GM18868 (cell line): ENCODE results near the gene RANBP3.
"Not testable (repeated sequence)": the region's sequence is repeated elsewhere in the genome, so short reads cannot be mapped to it uniquely, and the experiment has no call there.

Experiments used
- ATAC-seq: cut with Tn5 transposase; IDR thresholded peaks from one replicate; pipeline ENCODE4 v1.9.1; 2021; ENCODE audit warnings: mild to moderate bottlenecking, moderate library complexity; ENCODE audit not compliant: unreplicated experiment

RANBP3 gene

GRCh38 chr19:5891938-5892771, 85.8 kb downstream of the RANBP3 start:
- no peak for ATAC-seq

DNA sequence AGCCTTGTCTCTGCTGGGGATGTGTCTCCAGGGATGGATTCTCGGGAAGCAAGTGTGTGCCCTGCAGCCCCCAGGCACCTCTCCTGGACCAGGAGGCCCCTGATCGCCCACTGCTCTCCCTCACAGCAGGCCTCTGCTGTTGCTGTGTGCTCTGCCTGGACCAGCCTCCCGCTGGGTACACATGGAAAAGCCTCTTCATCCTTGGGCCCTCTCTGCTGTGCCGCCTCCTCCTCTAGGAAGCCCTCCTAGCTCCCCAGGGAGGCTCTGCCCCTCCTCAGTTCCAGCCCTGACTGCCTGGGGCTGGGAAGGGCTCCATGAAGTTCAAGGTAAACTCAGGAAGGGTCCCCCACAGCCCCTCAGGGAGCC, 86.4 kb downstream of the RANBP3 start:
- ATAC-seq, result no peak

DNA sequence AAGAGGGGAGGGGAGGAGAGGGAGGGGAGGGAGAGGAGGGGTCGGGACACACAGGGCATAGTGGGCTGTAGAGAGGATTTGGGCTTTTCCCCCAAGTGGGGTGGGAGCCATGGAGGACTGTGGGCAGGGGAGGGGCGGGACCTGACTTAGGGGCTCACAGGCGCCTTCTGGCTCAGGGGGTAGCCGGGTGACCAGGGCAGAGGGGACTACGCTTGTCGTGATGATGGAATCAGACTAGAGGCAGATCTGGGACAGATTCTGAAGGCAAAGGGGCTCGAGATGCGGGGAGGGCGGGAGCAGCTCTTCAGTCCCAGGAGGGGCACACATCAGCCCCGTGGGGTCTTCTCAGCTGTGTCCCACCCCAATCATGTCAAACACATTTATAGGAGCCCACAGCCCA, 87.8 kb downstream of the RANBP3 start:
- ATAC-seq, result no peak

DNA sequence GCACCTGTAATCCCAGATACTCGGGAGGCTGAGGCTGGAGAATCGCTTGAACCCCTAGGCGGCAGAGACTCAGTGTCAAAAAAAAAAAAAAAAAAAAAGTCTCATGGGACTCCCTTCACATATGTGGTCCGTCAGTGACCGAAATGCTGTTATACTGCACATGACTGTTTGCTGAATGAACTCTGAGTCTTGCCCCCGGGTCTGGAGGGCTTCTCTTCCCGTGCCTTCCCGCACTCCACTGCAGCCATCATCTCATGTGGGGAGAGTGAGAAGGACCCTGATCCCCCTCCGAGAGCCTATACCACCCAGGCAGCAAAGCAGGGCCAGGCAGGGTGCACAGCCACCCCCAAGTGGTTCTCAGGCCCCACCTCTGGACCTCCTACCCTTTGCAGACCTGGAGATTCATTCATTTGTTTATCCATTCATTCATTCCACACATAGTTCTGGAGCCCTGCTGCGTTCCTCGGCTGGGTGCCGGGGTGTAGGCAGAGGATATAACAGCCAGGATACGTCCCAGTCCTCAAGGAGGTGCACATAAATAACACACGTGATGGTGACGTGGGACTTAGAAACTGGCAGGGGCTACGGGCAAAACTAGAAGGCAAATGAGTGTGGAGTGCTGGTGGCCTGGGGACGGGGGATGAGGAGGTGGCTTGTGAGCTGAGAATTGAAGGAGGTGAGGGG, 88.5 kb downstream of the RANBP3 start:
- no peak for ATAC-seq

DNA sequence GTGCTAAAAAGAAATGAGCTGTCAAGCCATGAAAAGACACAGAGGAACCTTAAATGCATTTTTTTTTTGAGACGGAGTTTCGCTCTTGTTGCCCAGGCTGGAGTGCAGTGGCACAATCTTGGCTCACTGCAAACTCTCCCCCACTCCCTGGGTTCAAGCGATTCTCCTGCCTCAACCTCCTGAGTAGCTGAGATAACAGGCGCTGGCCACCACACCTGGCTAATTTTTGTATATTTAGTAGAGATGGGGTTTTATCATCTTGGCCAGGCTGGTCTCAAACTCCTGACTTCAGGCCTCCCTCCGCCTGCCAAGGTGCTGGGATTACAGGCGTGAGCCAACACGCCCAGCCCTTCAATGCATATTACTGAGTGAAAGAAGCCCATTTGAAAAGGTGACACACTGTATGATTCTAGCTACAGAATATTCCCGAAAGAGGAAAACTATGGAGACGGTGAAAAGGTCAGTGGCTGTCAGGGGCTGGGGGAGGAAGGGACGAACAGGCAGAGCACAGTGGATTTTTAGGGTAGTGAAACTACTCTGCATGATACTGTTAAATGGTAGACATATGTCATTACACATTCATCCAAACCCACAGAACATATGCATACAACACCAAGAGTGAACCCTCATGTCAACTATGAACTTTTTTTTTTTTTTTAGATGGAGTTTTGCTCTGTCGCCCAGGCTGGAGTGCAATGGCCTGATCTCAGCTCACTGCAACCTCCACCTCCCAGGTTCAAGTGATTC, 93.7 kb downstream of the RANBP3 start:
- not testable (repeated sequence) for ATAC-seq

DNA sequence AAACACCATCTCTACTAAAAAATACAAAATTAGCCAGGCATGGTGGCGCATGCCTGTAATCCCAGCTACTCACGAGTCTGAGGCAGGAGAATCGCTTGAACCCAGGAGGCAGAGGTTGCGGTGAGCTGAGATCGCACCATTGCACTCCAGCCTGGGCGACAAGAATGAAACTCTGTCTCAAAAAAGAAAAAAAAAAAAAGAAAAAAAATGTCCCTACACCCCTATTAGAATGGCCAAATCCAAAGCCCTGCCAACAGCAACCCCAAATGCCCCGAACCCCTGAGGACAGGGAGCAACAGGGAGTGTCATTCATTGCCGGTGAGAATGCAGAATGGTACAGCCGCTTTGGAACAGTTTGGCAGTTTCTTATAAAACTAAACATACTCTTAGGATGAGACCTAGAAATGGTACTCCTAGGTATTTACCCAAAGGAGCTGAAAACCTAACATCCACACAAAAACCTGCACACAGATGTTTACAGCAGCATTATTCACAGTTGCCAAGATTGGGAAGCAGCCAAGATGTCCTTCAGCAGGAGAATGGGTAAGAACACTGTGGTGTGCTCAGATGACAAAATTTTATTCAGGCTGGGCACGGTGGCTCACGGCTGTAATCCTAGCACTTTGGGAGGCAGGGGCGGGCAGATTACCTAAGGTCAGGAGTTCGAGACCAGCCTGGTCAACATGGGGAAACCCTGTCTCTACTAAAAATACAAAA, 94.6 kb downstream of the RANBP3 start:
- ATAC-seq, result not testable (repeated sequence)

DNA sequence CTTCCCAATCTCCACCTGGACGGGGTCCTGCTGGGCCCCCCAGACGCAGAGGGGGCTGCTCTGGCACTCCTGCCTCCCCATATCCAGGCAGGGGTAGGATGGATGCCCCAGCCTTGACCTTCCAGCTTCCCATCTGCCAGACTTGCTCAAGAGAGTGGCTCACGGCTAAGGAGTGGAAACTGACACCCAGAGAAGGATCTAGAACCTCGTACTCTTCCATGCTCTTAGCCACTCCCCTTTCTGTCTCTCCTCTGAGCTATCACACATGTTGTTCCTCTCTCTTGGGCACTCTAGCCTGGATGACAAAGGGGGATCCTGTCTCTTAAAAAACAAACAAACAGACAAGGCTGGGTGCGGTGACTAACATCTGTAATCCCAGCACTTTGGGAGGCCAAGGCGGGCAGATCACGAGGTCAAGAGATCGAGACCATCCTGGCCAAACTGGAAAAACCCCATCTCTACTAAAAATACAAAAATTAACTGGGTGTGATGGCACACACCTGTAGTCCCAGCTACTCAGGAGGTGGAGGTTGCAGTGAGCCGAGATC, 95.4 kb downstream of the RANBP3 start:
- no peak for ATAC-seq

GRCh38 chr19:5881543-5882299, 96.2 kb downstream of the RANBP3 start:
- ATAC-seq, result no peak

DNA sequence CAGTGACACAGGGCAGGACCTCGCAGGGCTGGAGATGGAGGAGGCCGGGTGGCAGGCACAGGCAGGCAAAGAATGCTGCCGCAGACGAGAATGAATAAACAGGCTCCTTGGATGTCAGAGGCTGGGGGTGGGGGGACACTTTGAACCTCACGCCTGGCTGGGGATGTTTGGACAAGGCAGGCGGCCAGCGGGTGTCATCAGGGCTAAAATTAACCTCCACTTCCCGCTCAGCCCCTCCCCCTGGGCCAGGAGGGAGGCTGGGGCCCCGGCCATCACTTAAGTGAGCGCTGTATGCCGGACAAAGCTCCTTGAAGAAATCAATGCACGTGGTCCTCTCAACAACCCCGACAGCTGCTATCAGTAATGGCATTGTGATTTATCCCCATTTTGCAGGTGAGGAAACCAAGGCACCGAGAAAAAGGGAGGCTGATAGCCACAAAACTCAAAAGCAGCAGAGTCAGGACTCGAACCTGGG, 97.3 kb downstream of the RANBP3 start:
- no peak for ATAC-seq

DNA sequence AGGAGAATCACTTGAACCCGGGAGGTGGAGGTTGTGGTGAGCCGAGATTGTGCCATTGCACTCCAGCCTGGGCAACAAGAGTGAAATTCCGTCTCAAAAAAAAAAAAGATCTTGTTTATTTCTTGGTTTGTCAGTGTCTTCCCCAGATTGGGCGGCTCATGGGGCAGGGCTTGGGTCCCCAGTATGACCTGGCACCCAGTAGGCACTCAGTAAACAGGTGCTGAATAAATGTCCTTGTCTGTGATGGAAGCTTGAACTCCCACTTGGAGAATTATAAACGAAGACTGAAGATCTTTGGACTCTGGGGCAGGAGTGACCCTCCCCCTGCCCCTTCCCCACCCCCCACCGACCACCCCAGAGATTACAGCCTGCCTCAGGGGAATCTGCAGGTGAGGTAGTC, 97.7 kb downstream of the RANBP3 start:
- ATAC-seq, result no peak

DNA sequence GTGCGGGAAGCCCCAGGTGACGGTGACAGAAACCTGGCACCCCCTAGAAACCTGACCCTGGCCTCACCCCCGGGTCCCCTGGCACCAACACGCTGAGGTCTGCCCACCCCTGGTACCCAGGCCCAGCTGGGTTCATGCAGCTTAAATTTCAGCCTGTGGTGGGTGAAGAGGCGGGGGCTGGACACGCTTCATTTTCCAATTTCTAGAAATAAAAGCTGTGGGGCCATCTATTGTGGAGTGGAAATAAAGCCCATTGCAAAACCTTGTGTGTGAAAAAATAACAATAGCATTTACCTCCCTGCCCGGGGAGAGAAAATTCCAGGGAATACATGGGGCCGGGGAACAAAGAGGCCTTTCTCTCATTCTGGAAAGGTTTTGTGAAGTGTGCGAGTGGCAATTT, 100.1 kb downstream of the RANBP3 start:
- no peak for ATAC-seq

GRCh38 chr19:5877427-5877826, 100.5 kb downstream of the RANBP3 start:
- no peak for ATAC-seq

DNA sequence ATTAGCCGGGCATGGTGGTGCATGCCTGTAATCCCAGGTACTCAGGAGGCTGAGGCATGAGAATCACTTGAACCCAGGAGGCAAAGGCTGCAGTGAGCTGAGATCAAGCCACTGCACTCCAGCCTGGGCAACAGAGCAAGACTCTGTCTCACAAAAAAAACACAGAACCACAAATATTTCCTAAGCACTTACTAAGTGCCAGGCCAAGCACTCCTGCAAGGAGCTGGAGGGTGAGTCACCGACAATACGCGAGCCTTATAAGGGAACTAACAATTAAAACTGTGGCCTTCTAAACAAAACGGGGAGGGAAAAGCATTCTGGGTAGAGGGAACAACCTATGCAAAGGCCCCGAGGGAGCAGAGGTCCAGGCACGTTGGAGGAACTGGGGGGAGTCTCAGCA, 103.4 kb downstream of the RANBP3 start:
- not testable (repeated sequence) for ATAC-seq

DNA sequence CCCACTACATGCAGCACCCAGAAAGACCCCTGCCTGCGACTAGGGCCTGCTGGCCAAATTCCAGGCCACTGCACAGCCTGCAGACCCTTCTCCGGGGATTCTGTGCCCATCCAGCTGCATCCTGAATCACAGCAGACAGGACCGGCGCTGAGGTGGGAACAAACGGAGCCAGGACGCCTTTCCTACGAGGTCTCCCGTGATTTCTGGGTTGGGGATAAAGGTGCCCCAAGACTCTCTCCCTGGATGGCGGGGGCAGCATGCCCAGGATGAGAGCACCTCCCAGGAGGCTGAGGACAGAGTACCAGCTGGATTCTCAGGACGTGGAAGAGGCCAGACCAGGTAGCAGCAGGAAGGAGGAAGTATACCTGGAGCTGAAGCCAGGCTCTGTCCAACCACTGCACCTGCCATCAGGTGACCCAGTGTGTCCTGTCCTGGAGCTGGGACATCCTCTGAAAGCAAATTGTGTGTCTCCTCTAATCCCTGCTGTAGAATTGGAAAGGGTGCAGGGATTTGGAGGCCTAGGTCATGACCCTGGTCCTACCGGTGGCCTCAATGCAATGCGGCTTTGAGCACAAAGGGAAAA, 104.2 kb downstream of the RANBP3 start:
- ATAC-seq, result no peak

DNA sequence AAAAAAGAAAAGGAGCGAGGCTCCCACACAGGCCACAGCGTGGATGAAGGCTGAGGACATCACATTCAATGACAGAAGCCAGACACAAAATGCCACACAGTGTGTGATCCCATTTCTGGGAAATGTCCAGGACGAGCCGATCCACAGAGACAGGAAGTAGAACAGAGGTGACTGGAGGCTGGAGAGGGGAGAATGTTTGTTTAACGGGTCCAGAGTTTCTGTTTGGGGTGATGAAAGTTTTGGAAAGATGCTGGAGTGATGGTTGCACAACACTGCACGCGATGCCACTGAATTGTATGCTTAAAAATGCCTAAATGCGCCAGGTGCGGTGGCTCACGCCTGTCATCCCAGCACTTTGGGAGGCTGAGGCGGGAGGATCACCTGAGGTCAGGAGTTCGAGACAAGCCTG, 107.0 kb downstream of the RANBP3 start:
- no peak for ATAC-seq

- no peak for ATAC-seq
Measured at GRCh38 chr19:5867201-5868136, 110.5 kb downstream of the RANBP3 start.
